KMS-11 (cell line): ENCODE data around the gene MRPS18A.

ENCODE experiments used
- H2AFZ ChIP-seq: fragments of 200-600 bp; sonication (generic); 2 replicates; pipeline ENCODE4 v1.6.1; 2016; ENCODE audit warnings: antibody characterized with exemption, mixed run types, low read depth
- H3K27ac ChIP-seq: fragments of 200-600 bp; sonication (generic); 2 replicates; pipeline ENCODE4 v1.6.1; 2016; ENCODE audit warnings: mild to moderate bottlenecking, mixed run types
- H3K27me3 ChIP-seq: fragments of 200-600 bp; sonication (generic); 2 replicates; pipeline ENCODE4 v1.6.1; 2017; ENCODE audit warnings: mild to moderate bottlenecking, low read depth, mixed run types, moderate library complexity; ENCODE audit not compliant: insufficient read depth
- H3K36me3 ChIP-seq: fragments of 200-600 bp; sonication (generic); 2 replicates; pipeline ENCODE4 v1.6.1; 2017; ENCODE audit warnings: mild to moderate bottlenecking, mixed run types; ENCODE audit not compliant: insufficient read depth
- H3K4me1 ChIP-seq: fragments of 200-600 bp; sonication (generic); 2 replicates; pipeline ENCODE4 v1.6.1; 2016; ENCODE audit warnings: mild to moderate bottlenecking, low read depth, mixed run types; ENCODE audit not compliant: poor library complexity, severe bottlenecking
- H3K4me2 ChIP-seq: fragments of 200-600 bp; sonication (generic); 2 replicates; pipeline ENCODE4 v1.7.0; 2016; ENCODE audit warnings: mild to moderate bottlenecking, mixed run types
- H3K4me3 ChIP-seq: fragments of 200-600 bp; sonication (generic); IDR thresholded peaks from 2 replicates; pipeline ENCODE4 v1.6.1; 2017; ENCODE audit warnings: low read depth, low read length, mixed read lengths; ENCODE audit not compliant: insufficient read depth
- H3K79me2 ChIP-seq: fragments of 200-600 bp; sonication (generic); 2 replicates; pipeline ENCODE4 v1.6.1; 2016; ENCODE audit warnings: low read depth, mixed run types; ENCODE audit not compliant: insufficient read depth
- H3K9ac ChIP-seq: fragments of 200-600 bp; sonication (generic); 2 replicates; pipeline ENCODE4 v1.6.1; 2016; ENCODE audit warnings: mild to moderate bottlenecking, mixed run types
- H4K20me1 ChIP-seq: fragments of 200-600 bp; sonication (generic); 2 replicates; pipeline ENCODE4 v1.6.1; 2016; ENCODE audit warnings: mild to moderate bottlenecking, mixed run types; ENCODE audit not compliant: insufficient read depth
- CTCF ChIP-seq: fragments of 200-600 bp; sonication (generic); conservative IDR thresholded peaks from 2 replicates; pipeline ENCODE4 v1.6.1; 2017; ENCODE audit warnings: low read depth, mild to moderate bottlenecking, antibody characterized with exemption, low read length, moderate library complexity, mixed read lengths

MRPS18A gene

GRCh38 chr6:43719511-43719910 lies 31.9 kb upstream of the MRPS18A start:
- no peaks in the 10 kb centered on the region for H3K79me2 ChIP-seq
- H3K4me3 ChIP-seq, result no peak overlapping the region
- H3K4me2 ChIP-seq, result no peak overlapping the region
- H3K9ac ChIP-seq, result no peak overlapping the region
- H3K36me3 ChIP-seq, result no peaks in the 10 kb centered on the region
- no peak overlapping the region for H3K27ac ChIP-seq
- H3K27me3 ChIP-seq, result no peaks in the 10 kb centered on the region
- no peaks in the 10 kb centered on the region for H4K20me1 ChIP-seq
- no peak overlapping the region for H2AFZ ChIP-seq
- no peak for TF ChIP-seq CTCF
- peaks cover 45% of the 10 kb centered on the region for H3K4me1 ChIP-seq

- no peaks in the 10 kb centered on the region for H3K36me3 ChIP-seq
- no peaks in the 10 kb centered on the region for H3K79me2 ChIP-seq
- peaks cover 45% of the 10 kb centered on the region for H3K4me1 ChIP-seq
- H3K27ac ChIP-seq, result no peak overlapping the region
- no peak overlapping the region for H3K9ac ChIP-seq
- H3K27me3 ChIP-seq, result no peaks in the 10 kb centered on the region
- no peaks in the 10 kb centered on the region for H4K20me1 ChIP-seq
- no peak overlapping the region for H3K4me3 ChIP-seq
- no peak overlapping the region for H2AFZ ChIP-seq
- no peak for TF ChIP-seq CTCF
- H3K4me2 ChIP-seq, result no peak overlapping the region
Observed at GRCh38 chr6:43718387-43719105, 31.0 kb upstream of the MRPS18A start.

GRCh38 chr6:43717822-43718221 lies 30.2 kb upstream of the MRPS18A start:
- no peak overlapping the region for H3K4me2 ChIP-seq
- H3K4me1 ChIP-seq, result peaks cover 43% of the 10 kb centered on the region
- H3K36me3 ChIP-seq, result no peaks in the 10 kb centered on the region
- TF ChIP-seq CTCF, result no peak
- no peaks in the 10 kb centered on the region for H3K27me3 ChIP-seq
- no peaks in the 10 kb centered on the region for H4K20me1 ChIP-seq
- no peak overlapping the region for H3K27ac ChIP-seq
- no peak overlapping the region for H2AFZ ChIP-seq
- H3K9ac ChIP-seq, result no peak overlapping the region
- H3K79me2 ChIP-seq, result no peaks in the 10 kb centered on the region
- H3K4me3 ChIP-seq, result no peak overlapping the region

GRCh38 chr6:43717389-43717788 lies 29.8 kb upstream of the MRPS18A start:
- H3K9ac ChIP-seq, result no peak overlapping the region
- H3K4me3 ChIP-seq, result no peak overlapping the region
- TF ChIP-seq CTCF, result no peak
- H3K27me3 ChIP-seq, result no peaks in the 10 kb centered on the region
- no peak overlapping the region for H3K27ac ChIP-seq
- peaks cover 43% of the 10 kb centered on the region for H3K4me1 ChIP-seq
- H2AFZ ChIP-seq, result no peak overlapping the region
- H3K36me3 ChIP-seq, result no peaks in the 10 kb centered on the region
- no peaks in the 10 kb centered on the region for H3K79me2 ChIP-seq
- H3K4me2 ChIP-seq, result no peak overlapping the region
- H4K20me1 ChIP-seq, result no peaks in the 10 kb centered on the region
